ENCODE data around the gene SMIM45.

GRCh38 chr22:42001121-42001520 lies 49.2 kb downstream of the SMIM45 start:
- TF ChIP-seq CTCF (IDR thresholded peaks at IDR 0.05) = no peak
- no peak for TF ChIP-seq POLR2A (IDR thresholded peaks at IDR 0.05)
